H1 (cell line): ENCODE measurements around the gene ATP6V1C2. TPM values are rescaled to one million over a fixed set of nuclear protein-coding genes. Genes with fewer than 3 reads are reported as not detected.

Experiments used
- CHD7 ChIP-seq: fragments of 300-600 bp; sonication (generic); IDR thresholded peaks from 2 replicates; pipeline ENCODE4 v1.7.1; 2012; ENCODE audit warnings: low read length, moderate library complexity, mild to moderate bottlenecking, inconsistent platforms; ENCODE audit not compliant: insufficient replicate concordance
- CTBP2 ChIP-seq: IDR thresholded peaks from 2 replicates; pipeline ENCODE4 v1.7.0; 2011; ENCODE audit warnings: borderline replicate concordance, mild to moderate bottlenecking, moderate library complexity, mixed read lengths, low read length; ENCODE audit not compliant: insufficient read depth, insufficient read length
- EZH2 ChIP-seq: fragments of 200-600 bp; sonication (generic); IDR thresholded peaks from 2 replicates; pipeline ENCODE4 v1.7.1; 2012; ENCODE audit warnings: low read depth, mild to moderate bottlenecking, moderate library complexity, low read length, inconsistent platforms; ENCODE audit not compliant: severe bottlenecking
- HDAC2 ChIP-seq, 2 experiments: fragments of 300-600 bp in 1 of 2; sonication (generic) in 1 of 2; IDR thresholded peaks; 2 replicates each; pipeline ENCODE4 v1.6.1; 2011 to 2012; ENCODE audit warnings: low read depth in 2 of 2, low read length in 2 of 2, mild to moderate bottlenecking in 2 of 2, moderate library complexity in 2 of 2, borderline replicate concordance in 1 of 2, inconsistent platforms in 1 of 2
- POLR2A ChIP-seq, 2 experiments: IDR thresholded peaks; 1 replicate in 1 of 2; 2 replicates in 1 of 2; pipeline ENCODE4 v1.6.1; 2011; ENCODE audit warnings: low read depth in 2 of 2, low read length in 2 of 2, mild to moderate bottlenecking in 2 of 2; ENCODE audit errors: control extremely low read depth in 1 of 2
- RAD21 ChIP-seq, 2 experiments: IDR thresholded peaks in 1 of 2; conservative IDR thresholded peaks in 1 of 2; 2 replicates each; pipeline ENCODE4 v1.6.1; 2011; ENCODE audit warnings: low read depth in 2 of 2, low read length in 2 of 2, improper control_type of control experiment in 1 of 2, inconsistent platforms in 1 of 2, mild to moderate bottlenecking in 1 of 2, moderate library complexity in 1 of 2
- RFX5 ChIP-seq: IDR thresholded peaks from 2 replicates; pipeline ENCODE4 v1.6.1; 2011; ENCODE audit warnings: low read depth, low read length, improper control_type of control experiment, borderline replicate concordance
- RNF2 ChIP-seq: fragments of 200-900, 300-1000 bp; sonication (generic); IDR thresholded peaks from 2 replicates; pipeline ENCODE4 v1.7.1; 2016; ENCODE audit warnings: borderline replicate concordance, low read depth, mild to moderate bottlenecking, antibody characterized with exemption, low read length; ENCODE audit not compliant: poor library complexity, severe bottlenecking; ENCODE audit errors: missing control alignments
- SIX5 ChIP-seq: IDR thresholded peaks from 2 replicates; pipeline ENCODE4 v1.6.1; 2011; ENCODE audit warnings: mild to moderate bottlenecking, low read depth, low read length
- SP2 ChIP-seq: IDR thresholded peaks from 2 replicates; pipeline ENCODE4 v1.6.1; 2012; ENCODE audit warnings: mild to moderate bottlenecking, low read length, inconsistent platforms
- TEAD4 ChIP-seq: IDR thresholded peaks from 2 replicates; pipeline ENCODE4 v1.6.1; 2012; ENCODE audit warnings: low read depth, low read length, inconsistent platforms, mixed read lengths
- polyA plus RNA-seq, 7 experiments: library from polyadenylated mRNA; depleted of rRNA in 3 of 7; stranded (reverse) in 5 of 7; unstranded in 2 of 7; fragments of >200 nt in 5 of 7; fragments of 200-250 nt in 2 of 7; gene quantifications; 1 replicate in 5 of 7; 2 replicates in 1 of 7; 4 replicates in 1 of 7; pipeline versions ENCODE4 v1.2.1 to v1.2.3, GENCODE V29; 2011 to 2013; ENCODE audit warnings: missing spikeins in 2 of 7, mixed read lengths in 2 of 7
- total RNA-seq: library from RNA; stranded (reverse); fragmentation: NEBNext Ultra II Directional; extraction: Animal tissue kit (Norgen Biotek cat#: 25700); gene quantifications from 2 replicates; pipeline ENCODE4 v1.2.1, GENCODE V29; 2021

The ATP6V1C2 gene
- total and polyA plus RNA-seq, 2 of the 8 experiments (the other 6 are each of a cell fraction or from before 2014, with no cell fraction given), result 0.29 to 0.74 TPM

GRCh38 chr2:10775831-10776230 is 54.4 kb downstream of the ATP6V1C2 start (continued):
- no peak for TF ChIP-seq CHD7
- TF ChIP-seq EZH2, result no peak
- TF ChIP-seq POLR2A (IDR thresholded peaks at IDR 0.05; ENCODE audit: control extremely low read depth in 1 of 2, low read depth in 2 of 2, low read length in 2 of 2), result no peak
- TF ChIP-seq SIX5, result no peak
- TF ChIP-seq CTBP2, result no peak
- TF ChIP-seq RFX5, result no peak
- TF ChIP-seq RAD21 (IDR thresholded peaks at IDR 0.05 in 1 of 2, conservative IDR thresholded peaks at IDR 0.05 in 1 of 2; ENCODE audit: low read depth in 2 of 2, low read length in 2 of 2), result no peak
- TF ChIP-seq TEAD4, result no peak
- TF ChIP-seq HDAC2 (IDR thresholded peaks at IDR 0.05; ENCODE audit: borderline replicate concordance in 1 of 2, low read depth in 2 of 2, low read length in 2 of 2), result no peak
- no peak for TF ChIP-seq SP2
- TF ChIP-seq RNF2, result no peak
